ENCODE data around the gene SYNJ2.

Gene SYNJ2

DNA sequence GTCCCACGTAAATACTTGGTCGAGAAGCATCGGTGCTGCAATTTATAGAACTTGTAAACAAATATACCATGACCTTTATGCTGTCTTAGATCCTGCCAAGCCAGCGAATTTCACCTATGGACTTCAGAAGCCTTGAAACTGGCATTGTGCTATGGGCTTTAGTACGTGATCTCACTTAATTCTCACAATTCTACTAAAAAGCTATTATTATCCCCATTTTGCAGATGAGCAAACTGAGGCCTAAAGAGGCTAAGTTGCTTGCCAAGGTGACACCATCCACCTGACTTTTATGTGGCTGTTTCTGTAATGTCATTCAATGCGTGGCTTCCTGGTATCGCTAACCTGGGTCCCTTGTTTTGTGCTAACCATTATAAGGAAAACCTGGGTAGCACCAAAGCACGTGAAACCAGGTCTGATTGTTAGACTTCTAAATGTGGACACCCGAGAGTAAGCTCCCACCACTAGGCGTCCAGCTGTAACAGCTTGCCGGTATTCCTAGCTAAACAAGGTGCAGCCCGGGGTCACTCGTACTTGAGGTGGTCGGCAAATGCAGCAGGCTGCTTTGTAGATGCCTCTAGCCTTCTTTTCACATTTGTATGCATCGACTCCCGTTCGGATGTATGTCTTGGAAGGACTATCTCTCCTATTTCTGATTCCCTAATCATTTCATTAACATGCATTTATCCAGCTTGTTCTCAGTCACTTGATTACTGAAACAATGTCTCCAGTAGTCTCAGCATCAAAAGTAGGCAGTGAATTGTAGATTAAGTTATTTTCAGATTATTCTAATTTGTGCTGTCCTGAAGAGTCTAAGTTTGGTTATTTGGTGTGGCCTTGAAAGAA is 1.1 kb downstream of the SYNJ2 start:
- no peak for DNase-seq

DNA sequence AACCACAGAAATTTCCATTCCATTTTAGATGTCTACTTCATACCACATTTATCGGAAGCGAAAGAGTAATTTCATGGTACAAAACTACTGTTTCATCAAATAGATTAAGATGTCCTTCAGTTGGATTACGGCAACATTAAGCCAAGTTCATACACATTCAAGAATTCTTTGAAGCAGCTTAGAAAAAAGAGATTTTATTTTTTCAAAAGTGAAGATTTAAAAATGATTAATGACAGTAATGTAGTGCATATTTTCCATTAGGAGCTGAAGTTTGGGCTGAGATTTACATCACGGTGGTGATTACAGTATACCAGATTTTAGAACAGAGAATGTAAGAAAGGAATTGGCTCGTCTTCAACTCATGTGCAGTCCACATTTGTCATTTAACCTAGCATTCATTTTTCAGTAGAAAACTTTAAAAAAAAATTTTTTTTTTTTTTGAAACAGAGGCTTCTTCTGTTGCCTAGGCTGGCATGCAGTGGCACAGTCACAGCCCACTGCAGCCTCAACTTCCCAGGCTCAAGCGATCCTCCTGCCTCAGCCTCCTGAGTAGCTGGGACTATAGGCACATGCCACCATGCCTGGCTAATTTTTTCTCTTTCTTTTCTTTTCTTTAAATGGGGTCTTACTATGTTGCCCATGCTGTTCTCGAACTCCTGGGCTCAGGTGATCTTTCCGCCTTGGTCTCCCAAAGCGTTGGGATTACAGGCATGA is 1.9 kb downstream of the SYNJ2 start:
- no peak for DNase-seq

DNA sequence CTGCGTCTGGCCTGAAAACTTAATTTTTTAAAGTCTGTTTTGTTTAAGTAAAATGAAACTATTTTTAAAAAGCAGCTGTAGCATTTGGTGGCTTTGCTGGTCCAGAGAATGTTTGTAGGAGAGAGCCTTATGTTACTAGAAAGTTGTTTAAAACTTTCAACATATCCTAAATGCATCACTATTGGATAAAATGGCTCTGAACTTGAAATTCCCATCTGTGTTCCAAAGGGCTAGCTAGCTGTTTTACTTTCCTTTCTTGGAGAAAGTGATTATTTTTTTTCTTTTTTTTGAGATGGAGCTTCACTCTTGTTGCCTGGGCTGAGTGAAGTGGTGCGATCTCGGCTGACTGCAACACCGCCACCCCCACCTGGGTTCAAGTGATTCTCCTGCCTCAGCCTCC is 2.5 kb downstream of the SYNJ2 start:
- DNase-seq = no peak

DNA sequence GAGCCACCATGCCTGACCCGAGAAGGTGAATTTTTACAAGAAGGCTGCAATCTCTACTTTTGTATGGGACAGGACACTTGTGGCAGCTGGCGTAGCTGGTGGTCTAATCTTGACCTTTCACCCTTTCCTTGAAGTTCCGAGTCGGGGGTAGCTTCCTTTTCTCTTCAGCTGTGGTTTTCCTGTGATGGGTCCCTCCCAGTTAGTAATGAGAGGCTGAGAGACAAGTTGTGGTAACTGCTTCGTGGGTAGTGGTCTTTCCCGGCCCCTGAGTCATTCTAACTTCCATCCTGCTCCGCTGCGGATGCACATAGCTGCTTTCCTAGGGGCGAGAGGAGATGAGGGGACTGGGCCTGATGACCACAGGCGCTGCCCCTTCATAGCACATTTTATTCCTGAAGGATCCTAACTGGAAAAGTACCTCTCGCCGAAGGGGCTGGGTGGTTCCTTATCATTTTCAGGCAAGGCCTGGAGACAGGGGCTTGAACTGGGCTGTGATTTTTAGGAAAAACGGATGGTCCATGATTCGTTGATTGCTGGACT is 3.1 kb downstream of the SYNJ2 start:
- peak; percentile 43 for DNase-seq

DNA sequence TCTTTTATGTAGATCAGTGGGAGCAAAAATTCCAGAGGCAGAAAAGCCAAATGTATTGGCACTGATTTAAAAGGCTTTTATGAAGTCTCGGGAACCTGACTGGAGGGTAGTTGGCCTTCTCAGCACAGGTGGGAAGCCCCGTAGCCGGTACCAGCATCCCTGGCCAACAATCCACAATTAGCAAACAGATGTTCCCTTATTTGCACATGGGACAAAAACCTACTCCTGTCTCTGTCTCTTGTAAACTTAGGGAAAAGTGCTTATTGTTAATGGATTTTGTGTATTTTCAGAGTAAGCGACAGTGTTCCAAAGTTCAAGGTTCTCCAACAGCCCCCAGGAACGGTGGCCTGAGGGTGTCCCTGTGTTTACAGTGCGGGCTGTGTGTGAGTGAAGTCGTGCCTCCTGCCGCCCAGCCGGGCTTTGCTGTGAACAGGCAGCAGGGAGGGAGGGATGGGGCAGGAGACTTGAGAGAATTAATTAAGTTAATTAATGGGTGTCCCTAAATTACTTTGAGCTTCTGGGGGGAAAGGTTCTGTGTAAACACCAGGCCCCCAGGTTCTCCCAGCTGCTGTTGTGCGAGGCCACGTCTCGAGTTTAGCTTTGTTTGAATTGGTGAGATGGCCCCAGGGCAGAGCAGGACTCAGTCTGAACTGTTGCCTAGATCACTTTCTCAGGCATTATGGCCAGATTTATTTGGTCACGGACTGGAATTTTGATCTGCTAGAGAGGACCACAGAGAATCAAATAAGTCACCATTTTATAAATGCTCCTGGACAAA is 3.9 kb downstream of the SYNJ2 start:
- no peak for DNase-seq

DNA sequence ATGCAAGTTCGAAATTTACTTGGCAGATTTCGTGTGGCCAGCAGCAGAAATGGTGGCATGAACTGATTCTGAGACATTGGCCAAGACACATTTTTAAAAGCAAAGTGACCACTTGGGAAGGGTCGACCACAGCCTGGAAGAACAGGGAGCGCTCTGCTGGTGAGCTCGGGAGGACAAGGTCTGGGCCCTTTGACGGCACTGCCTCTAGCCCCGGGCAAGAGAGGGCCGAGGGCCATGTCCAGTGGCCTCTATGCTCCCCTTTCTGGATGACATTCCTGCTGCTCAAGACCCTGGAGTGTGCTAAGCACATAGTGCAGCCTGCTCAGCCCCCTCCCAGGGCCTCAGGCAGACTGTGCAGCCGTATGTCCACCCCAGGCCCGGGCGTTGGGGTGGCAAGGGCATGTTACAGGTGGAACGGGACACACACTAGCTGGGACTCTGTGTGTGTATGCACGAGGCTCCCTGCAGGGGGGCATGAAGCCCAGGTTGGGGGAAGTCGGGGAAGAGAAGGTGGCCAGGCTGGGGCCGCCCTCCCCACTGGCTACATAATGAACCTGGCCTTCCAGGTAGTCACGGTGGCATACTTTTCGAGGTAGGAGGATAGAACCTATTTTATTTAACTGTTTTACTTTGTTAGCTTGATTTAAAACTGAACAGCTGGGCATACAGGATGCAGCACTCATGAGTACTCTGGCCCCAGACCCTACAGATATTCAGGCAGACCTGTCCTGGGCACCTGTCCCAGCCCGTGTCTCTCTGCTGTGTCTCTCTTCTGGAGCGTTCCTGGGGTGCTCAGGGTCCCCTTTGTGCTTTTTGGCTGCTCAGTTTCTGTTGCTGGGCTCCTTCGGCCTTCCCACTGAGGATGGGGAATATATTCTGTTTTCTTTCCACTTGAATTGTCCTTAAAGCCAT is 6.4 kb downstream of the SYNJ2 start:
- no peak for DNase-seq

DNA sequence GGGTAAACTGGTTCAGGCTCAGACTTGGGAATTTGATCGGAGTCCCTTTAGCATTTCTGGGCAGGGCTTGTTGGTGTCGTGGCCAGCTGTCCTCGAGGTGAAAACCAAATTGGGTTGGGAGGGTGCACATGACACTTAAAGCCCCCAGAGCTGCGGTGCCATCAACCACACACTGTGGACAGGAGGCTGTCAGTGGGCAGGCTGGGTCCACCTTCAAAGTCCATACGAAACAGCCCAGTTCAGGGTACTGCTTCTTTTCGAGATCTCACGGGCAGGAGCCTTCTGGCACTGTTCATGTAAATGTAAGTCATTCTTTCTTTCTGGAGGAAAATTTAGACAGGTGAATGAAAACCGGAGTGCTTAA is 7.0 kb downstream of the SYNJ2 start:
- DNase-seq = no peak

DNA sequence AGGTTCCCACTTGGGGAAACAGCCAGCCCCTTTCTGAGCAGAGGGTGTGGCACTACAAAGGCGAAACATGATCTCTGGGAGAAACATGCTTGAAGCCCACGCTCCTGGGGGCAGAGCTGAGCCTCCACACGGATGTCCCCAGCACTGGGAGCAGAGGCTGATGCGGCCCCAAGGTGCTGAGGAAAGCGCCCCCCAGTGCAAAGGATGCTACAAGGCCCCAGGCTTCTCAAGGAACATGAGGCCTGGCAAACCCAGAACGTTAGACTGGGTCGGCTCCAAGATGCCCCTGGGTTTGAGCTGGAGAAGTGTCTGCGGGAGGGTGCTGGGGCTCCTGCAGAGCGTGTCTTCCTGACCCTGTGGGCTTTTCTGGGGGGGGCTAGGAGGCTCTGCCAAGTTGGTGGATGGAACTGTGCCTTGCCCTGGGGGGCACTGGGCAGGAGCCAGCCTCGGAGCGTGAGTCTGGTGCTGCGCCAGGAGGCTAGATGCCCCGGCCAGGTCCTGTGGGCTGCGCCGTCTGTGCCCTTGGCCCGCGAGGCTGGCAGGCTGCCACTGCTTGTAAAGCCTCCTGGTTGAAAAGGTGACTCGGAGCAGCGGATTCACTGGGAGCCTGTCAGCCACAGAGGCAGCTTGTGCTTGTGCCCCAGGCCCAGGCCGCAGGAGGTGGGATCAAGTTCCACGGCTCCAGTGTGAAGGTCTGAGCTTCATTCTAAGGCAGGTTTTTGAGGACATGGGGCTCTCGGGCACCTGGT is 8.1 kb downstream of the SYNJ2 start:
- DNase-seq = no peak

DNA sequence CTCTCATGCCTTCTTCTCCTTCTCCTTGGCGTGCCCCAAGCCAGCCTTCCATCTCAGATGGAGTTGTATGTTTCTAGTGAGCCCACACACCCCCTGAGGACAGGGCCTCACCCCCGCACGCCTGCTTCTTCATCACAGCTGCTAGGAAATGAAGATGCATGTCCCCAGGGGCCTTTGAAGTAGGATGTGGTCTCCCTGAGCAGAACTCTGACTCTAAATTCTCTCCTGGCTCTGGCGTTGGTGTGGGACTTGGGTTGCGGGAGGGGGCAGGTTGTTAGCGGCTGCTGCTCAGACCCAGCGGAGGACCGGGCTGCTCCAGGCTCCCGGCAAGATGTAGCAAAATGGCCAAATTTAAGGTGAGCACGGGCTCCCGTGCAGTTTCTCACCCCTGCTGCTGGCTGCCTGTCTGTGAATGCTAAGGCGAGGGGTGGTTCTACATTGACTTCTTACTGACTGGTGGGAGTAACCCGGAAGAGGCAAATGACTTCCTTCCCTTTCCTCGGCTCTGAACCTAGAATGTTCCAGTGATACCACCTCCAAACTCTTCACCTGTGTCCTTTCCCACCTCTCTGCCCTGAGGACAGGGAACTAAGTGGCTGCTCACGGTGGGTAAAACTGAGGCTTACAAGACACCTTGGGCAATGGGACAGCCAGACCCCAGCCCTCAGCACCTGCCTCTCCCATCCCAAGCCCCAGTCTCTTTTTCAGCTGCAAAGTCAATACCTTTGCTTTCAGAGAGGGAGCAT is 8.8 kb downstream of the SYNJ2 start:
- no peak for DNase-seq

DNA sequence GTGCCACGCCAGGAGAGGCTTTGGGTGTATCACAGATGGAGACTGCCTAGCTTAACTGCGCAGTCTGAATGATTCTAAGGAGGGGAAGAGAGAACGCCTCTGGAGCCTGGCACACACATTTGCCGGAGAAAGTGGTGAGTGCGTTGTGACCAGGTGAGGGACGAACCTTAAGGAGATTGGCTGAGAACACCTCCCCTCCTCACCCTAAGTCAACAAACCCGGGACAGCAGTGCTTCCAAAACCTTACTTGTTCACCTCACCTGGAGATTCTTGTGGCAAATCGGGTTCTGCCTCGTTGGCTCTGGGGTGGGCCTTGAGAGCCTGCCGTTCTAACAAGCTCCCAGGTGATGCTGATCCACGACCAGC is 9.4 kb downstream of the SYNJ2 start:
- DNase-seq = no peak

DNA sequence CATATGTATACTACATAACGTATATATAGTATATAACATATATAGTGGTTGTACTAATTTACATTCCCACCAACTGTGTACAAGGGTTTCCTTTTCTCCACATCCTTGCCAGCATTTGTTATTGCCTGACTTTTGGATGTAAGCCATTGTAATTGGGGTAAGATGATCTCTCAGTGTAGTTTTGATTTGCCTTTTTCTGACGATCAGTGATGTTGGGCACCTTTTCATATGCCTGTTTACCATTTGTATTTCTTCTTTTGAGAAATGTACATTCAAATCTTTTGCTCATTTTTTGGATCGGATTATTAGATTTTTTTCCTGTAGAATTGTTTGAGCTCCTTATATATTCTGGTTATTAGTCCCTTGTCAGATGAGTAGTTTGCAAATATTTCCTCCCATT is 11.4 kb downstream of the SYNJ2 start:
- no peak for DNase-seq

DNA sequence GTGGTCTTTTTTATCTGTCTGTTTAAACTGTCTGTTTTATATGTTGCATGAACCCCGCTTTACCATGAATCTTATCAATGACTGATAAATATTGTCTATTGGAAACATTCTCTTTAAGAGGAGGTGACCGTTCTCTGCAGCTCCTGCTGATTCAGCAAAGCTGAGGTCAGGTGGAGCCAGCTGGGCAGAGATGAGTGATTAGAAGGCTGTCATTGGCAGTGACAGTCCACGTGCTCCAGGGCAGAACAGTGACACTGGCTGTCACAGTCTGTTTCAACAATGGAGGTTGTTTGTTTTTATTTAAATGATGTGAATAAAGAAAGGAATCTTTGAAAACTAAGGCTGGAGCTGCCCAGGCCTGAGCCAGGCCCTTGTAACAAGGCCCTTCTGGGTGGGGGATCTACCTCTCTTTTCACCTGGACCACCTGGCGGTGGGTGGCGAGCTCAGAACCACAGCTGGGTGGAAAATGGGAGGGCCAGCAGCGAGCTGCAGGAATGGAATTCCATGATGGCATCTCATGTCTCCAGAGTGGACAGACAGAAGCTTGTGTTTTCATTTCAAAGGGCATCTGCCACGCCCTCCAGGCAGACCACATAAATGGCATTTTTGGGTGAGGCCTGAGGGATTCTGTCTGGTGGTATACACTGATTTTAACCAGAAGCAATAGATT is 12.6 kb downstream of the SYNJ2 start:
- DNase-seq = no peak

DNA sequence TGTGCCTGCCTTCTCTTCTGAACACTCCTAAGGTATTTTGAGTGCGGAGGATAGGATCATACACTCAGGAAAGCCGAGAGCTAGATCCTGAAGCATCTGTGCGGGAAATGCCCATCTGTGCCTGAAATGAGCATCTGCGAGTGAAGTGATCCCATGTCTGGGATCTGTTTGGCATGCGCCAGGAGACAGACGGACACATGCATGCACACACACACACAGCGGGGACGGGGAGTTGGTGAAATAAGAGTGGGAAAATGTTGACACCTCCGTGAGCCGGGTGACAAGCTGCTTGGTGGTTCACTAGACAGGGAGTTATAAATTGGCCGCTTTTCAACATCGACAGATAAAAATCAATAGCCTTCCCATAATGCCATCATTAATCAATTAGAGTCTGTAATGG is 13.8 kb downstream of the SYNJ2 start:
- no peak for DNase-seq

DNA sequence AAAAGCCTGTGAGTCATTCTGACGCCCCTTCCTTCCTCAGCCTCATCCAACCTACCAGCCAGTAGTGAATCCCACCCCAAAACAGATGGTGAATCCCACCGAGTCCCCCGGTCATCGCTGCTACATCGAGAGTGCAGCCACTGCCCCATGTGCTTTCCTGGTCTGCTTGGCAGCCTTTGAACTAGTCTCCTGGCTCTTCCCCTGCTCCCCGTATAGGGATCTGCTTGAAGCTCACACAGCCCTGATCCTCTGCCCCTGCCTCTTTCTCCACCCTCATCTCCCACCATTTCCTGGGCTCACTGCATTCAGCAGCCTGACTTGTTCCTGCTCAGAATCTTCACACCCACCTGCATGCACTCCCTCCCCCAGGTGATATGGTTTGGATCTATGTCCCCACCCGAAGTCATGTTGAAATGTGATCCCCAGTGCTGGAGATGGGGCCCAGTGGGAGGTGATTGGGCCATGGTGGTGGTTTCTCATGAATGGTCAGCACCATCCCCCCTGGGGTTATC is 14.6 kb downstream of the SYNJ2 start:
- no peak for DNase-seq

DNA sequence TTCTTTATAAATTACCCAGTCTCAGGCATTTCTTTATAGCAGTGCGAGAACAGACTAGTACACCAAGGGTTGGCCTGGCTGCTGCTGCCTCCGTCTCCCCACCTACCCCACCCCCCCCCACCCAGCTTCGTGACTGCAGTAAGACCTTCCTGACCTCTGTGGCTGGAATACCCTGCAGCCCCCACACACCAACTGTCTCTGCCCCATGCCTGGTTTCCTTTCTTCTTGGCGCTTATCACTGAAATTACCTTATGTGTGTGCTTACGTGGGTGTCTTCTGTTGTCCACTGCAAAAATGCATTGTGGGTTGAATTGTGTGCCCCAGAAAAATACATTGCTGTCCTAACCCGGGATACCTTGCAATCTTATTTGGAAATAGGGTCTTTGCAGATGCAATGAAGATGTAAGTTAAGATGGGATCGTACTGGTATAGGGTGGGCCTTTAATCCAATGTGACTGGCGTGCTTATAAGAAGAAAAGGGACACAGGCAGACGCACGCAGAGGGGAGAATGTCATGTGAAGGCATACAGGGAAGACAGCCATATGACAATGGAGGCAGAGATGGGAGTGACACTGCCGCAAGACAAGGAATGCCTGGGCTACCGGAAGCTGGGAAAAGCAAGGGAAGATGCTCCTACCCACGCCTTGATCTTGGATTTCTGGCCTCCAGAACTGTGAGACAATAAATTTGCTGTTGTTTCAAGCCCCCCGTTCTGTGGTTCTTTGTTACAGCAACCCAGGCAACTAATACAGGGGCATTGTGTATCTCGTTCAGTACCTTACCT is 15.4 kb downstream of the SYNJ2 start:
- no peak for DNase-seq

DNA sequence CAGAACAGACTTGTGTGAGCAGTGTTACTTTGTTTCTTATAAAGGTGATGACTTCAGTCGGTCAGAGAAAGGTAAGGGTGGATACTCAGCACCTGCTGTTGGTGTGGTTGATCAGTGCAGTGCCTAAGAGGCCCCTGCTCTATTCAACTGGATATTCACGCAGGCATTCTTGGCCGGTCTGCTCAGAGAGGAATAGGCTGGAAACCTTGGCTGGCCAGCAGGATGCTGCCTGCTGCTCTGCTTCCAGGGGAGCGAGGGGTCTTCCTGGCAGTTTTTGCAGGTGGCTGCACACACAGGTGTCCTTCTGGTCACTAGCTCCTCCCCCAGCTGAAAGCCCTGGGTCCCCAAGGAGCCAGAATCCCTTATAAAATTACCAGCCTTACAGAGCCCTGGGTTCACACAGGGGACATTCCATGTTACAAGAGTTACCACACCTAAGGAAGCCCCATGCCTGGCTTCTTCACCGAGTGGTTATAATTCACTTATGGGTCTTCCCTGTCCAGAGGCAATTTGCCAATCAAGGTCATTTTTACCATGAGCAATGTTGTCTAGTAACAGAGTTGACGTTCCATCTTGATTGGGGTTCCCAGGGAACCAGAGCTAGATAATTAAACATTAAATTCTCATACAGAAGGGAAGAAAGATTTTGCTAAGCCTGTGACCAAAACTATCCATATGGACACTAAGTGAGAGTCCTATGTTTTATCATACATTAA is 16.4 kb downstream of the SYNJ2 start:
- DNase-seq = no peak

DNA sequence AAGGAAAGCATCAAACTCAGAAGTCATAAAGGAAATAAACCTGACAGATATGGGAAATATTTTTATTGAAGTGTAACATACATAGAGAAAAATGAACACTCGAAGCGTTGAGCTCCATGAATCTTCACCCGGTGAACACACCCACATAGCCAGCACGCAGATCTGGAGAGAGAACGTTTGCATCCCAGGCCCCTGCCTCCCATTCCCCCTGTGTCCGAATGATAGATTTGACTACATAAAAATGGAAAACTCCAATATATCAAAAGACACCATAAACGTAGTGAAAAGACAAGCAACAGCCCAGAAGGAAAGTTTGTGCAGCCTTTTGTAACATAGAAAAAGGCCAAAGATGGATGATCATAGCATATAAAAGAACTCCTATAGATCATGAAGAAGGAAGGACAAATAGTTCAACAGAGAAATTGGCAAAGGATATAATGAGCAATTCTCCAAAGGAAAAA is 17.1 kb downstream of the SYNJ2 start:
- no peak for DNase-seq

Measured in GDM1 (cell line).